Vagina (tissue), 2 donors: ENCODE measurements around the gene KRT28. TPM values are rescaled to one million over a fixed set of nuclear protein-coding genes. Genes with fewer than 3 reads are reported as not detected.
A peak's percentile ranks its signal among the peaks of the same experiment; 100 is the strongest.

Experiments
- DNase-seq, 2 donors: peaks; one replicate each; pipeline ENCODE4 v3.0.0-alpha.2; 2017; ENCODE audit errors: extremely low spot score in 2 of 2
- H3K27ac ChIP-seq: fragments of 200-600 bp; sonication (generic); one replicate; pipeline ENCODE4 v1.5.1; 2019
- H3K27me3 ChIP-seq: fragments of 200-600 bp; sonication (generic); one replicate; pipeline ENCODE4 v1.5.1; 2019
- H3K36me3 ChIP-seq, 2 donors: fragments of 200-600 bp; sonication (generic); one replicate each; pipeline ENCODE4 v1.5.1; 2017 to 2019
- H3K4me1 ChIP-seq: fragments of 200-600 bp; sonication (generic); one replicate; pipeline ENCODE4 v1.5.1; 2019
- H3K4me3 ChIP-seq, 2 donors: fragments of 200-600 bp; sonication (generic); 1 replicate in 1 of 2; 2 replicates in 1 of 2; pipeline ENCODE4 v1.5.1; 2016 to 2019
- H3K9me3 ChIP-seq: fragments of 200-600 bp; sonication (generic); one replicate; pipeline ENCODE4 v1.5.1; 2019
- POLR2A ChIP-seq, 2 donors: fragments of 450-650 bp; IDR thresholded peaks; one replicate each; pipeline ENCODE4 v1.6.1; 2017; ENCODE audit warnings: antibody characterized with exemption in 2 of 2, mild to moderate bottlenecking in 2 of 2, moderate library complexity in 2 of 2
- POLR2AphosphoS5 ChIP-seq, 2 donors: sonication (generic); formaldehyde crosslinking; IDR thresholded peaks; one replicate each; pipeline ENCODE4 v1.9.0; 2017; ENCODE audit warnings: antibody characterized with exemption in 2 of 2, mild to moderate bottlenecking in 2 of 2, low read depth in 1 of 2; ENCODE audit not compliant: insufficient read depth in 1 of 2
- intact Hi-C: fragments of 100-400 bp; cut with DNase I; formaldehyde crosslinking; loops from one replicate; pipeline ENCODE4 v1.15.1; 2023
- total RNA-seq: library from RNA; depleted of rRNA; stranded (reverse); fragments of >200 nt; gene quantifications from one replicate; pipeline ENCODE4 v1.2.3, GENCODE V29; 2016
- TF ChIP-seq, protein P1 (sequence below), 3 experiments: fragments of 450-650 bp in 2 of 3; fragments of 200-600 bp in 1 of 3; sonication (generic) in 1 of 3; IDR thresholded peaks; one replicate each; pipeline ENCODE4 v1.5.1; 2017 to 2019; ENCODE audit warnings: antibody characterized with exemption in 3 of 3, mild to moderate bottlenecking in 2 of 3, moderate library complexity in 2 of 3

The KRT28 gene
- total RNA-seq, 1 donor from 2014 or later = not detected

DNA sequence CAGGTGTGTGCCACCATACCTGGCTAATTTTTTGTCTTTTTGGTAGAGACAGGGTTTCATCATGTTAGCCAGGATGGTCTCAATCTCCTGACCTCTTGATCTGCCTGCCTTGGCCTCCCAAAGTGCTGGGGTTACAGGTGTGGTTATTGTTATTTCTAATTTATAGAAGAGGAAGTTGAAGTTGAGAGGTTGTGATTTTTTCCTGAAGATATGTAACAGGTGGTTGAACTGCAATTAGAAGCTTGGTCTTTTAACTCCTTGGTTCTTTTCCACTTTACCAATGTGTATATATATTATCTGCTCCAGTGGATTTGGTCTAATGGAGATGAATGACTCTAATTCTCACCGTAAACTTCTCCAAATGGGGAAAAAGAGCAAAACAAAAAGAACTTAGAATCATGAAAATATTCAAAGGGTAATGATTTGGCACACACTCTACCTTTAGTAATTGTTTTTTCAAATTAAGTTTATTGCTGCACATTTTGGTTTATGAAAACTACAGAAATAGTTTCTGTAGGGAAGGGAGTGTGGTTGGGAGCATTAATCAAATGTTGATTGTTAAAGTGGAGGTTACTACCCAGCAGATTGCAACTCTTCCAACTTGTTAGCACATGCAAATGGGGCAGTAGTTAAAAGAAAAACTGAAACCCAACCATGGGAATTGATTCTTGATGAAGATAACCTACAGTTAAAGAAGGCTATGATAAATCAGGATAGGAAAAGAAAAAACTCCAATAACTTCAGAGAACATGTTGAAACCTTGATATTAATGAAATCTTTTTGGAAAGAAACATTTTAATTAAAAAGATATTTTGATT, 24.5 kb upstream of the KRT28 start:
- no peak overlapping the region for H3K4me3 ChIP-seq
- TF ChIP-seq POLR2A (IDR thresholded peaks at IDR 0.05) (no peak), POLR2AphosphoS5 (IDR thresholded peaks at IDR 0.05; ENCODE audit: insufficient read depth in 1 of 2, low read depth in 1 of 2) (no peak)
- TF ChIP-seq, protein P1, sequence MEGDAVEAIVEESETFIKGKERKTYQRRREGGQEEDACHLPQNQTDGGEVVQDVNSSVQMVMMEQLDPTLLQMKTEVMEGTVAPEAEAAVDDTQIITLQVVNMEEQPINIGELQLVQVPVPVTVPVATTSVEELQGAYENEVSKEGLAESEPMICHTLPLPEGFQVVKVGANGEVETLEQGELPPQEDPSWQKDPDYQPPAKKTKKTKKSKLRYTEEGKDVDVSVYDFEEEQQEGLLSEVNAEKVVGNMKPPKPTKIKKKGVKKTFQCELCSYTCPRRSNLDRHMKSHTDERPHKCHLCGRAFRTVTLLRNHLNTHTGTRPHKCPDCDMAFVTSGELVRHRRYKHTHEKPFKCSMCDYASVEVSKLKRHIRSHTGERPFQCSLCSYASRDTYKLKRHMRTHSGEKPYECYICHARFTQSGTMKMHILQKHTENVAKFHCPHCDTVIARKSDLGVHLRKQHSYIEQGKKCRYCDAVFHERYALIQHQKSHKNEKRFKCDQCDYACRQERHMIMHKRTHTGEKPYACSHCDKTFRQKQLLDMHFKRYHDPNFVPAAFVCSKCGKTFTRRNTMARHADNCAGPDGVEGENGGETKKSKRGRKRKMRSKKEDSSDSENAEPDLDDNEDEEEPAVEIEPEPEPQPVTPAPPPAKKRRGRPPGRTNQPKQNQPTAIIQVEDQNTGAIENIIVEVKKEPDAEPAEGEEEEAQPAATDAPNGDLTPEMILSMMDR (IDR thresholded peaks at IDR 0.05) = no peak
- no peaks in the 10 kb centered on the region for H3K9me3 ChIP-seq
- H3K4me1 ChIP-seq = peaks cover 13% of the 10 kb centered on the region
- H3K27me3 ChIP-seq = no peaks in the 10 kb centered on the region
- peaks cover 0 to 10% of the 10 kb centered on the region in 2 donors for H3K36me3 ChIP-seq
- no peak overlapping the region for H3K27ac ChIP-seq
- no peak for DNase-seq
- intact Hi-C loops = no loop called here

- H3K36me3 ChIP-seq = peaks cover 0 to 10% of the 10 kb centered on the region in 2 donors
- H3K4me1 ChIP-seq = peaks cover 22% of the 10 kb centered on the region
- peak within 1 kb of the TSS in 1 of 2 donors; percentile 76 for H3K4me3 ChIP-seq
- H3K27ac ChIP-seq = no peak within 1 kb of the TSS
- no peaks in the 10 kb centered on the region for H3K9me3 ChIP-seq
- intact Hi-C loops = no loop called here
- TF ChIP-seq POLR2A (IDR thresholded peaks at IDR 0.05) (no peak), POLR2AphosphoS5 (IDR thresholded peaks at IDR 0.05; ENCODE audit: insufficient read depth in 1 of 2, low read depth in 1 of 2) (peak in 1 of 2 donors; percentile 46)
- DNase-seq = no peak
- no peaks in the 10 kb centered on the region for H3K27me3 ChIP-seq
Measured at GRCh38 chr17:40822132-40822812, 22.5 kb upstream of the KRT28 start, which contains the start of gene KRT10. KRT10 (minus strand) TSS chr17:40822614; CDS start chr17:40822585, 29 bp downstream.

- peaks cover 0 to 10% of the 10 kb centered on the region in 2 donors for H3K36me3 ChIP-seq
- no peak overlapping the region for H3K27ac ChIP-seq
- H3K4me1 ChIP-seq = peaks cover 22% of the 10 kb centered on the region
- no peaks in the 10 kb centered on the region for H3K27me3 ChIP-seq
- TF ChIP-seq, protein P1 (IDR thresholded peaks at IDR 0.05) = no peak
- no peak for TF ChIP-seq POLR2AphosphoS5 (IDR thresholded peaks at IDR 0.05; ENCODE audit: insufficient read depth in 1 of 2, low read depth in 1 of 2)
- intact Hi-C loops = no loop called here
- peak overlapping the region in 1 of 2 donors; percentile 76 for H3K4me3 ChIP-seq
- DNase-seq = no peak
- H3K9me3 ChIP-seq = no peaks in the 10 kb centered on the region
Measured at GRCh38 chr17:40821536-40821935, 21.8 kb upstream of the KRT28 start.

- intact Hi-C loops = no loop called here
- peaks cover 22% of the 10 kb centered on the region for H3K4me1 ChIP-seq
- no peak overlapping the region for H3K27ac ChIP-seq
- DNase-seq = no peak
- no peaks in the 10 kb centered on the region for H3K9me3 ChIP-seq
- no peaks in the 10 kb centered on the region for H3K27me3 ChIP-seq
- peak overlapping the region in 1 of 2 donors; percentile 76 for H3K4me3 ChIP-seq
- peaks cover 0 to 10% of the 10 kb centered on the region in 2 donors for H3K36me3 ChIP-seq
- TF ChIP-seq, protein P1 (IDR thresholded peaks at IDR 0.05) = no peak
- TF ChIP-seq POLR2AphosphoS5 (IDR thresholded peaks at IDR 0.05; ENCODE audit: insufficient read depth in 1 of 2, low read depth in 1 of 2) (no peak), POLR2A (IDR thresholded peaks at IDR 0.05) (no peak)
Measured at GRCh38 chr17:40820228-40820838, 20.6 kb upstream of the KRT28 start.

DNA sequence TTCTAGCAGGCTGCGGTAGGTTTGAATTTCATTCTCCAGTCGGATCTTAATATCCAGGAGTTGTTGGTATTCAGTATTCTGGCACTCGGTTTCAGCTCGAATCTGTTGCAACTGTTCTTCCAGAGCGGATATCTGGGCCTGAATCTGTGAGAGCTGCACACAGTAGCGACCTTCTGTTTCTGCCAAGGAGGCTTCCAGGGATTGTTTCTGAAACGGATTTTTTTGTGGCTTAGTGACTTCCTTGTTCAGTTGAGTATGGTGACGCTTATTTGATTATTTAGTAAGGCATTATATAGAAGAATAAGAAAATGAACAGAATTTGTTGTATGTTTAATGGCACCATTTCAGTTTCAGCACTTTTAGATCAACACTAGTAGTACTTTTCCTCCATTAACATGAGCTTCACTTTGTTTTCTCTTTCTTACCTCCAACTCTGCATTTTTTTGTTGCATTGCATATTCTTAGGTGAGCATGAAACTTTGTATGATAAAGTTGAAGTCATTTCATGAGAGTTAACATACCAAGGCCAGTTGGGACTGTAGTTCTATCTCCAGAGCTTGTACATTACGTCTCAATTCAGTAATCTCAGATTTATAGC, 19.9 kb upstream of the KRT28 start:
- Histone ChIP-seq H3K4me1 (peaks cover 22% of the 10 kb centered on the region), H3K27ac (peak overlapping the region; percentile 88), H3K4me3 (peak overlapping the region; percentile 59 to 76), H3K36me3 (peaks cover 0 to 10% of the 10 kb centered on the region in 2 donors), H3K9me3 (no peaks in the 10 kb centered on the region), H3K27me3 (no peaks in the 10 kb centered on the region)
- no peak for DNase-seq
- intact Hi-C loops = no loop called here
- TF ChIP-seq POLR2A (IDR thresholded peaks at IDR 0.05) (no peak), POLR2AphosphoS5 (IDR thresholded peaks at IDR 0.05; ENCODE audit: insufficient read depth in 1 of 2, low read depth in 1 of 2) (no peak)
- TF ChIP-seq, protein P1 (IDR thresholded peaks at IDR 0.05) = no peak
